Neutrophil (primary cell): Measurements from ENCODE around the gene SEC61A2.

Experiments used
- H3K27ac ChIP-seq: fragments of 200-600 bp; sonication (generic); 2 replicates; pipeline ENCODE4 v1.5.1; 2016; ENCODE audit warnings: mild to moderate bottlenecking, moderate library complexity
- H3K27me3 ChIP-seq: fragments of 200-600 bp; sonication (generic); 2 replicates; pipeline ENCODE4 v1.6.0; 2016; ENCODE audit warnings: mild to moderate bottlenecking
- H3K36me3 ChIP-seq: fragments of 200-600 bp; sonication (generic); 2 replicates; pipeline ENCODE4 v1.5.1; 2017
- H3K4me1 ChIP-seq, 2 experiments: fragments of 200-600 bp in 1 of 2; sonication (generic) in 1 of 2; 1 replicate in 1 of 2; 2 replicates in 1 of 2; pipeline versions ENCODE4 v1.5.1 to v1.6.1; 2013 to 2016; ENCODE audit warnings: low read depth in 1 of 2, low read length in 1 of 2, mild to moderate bottlenecking in 1 of 2, moderate library complexity in 1 of 2; ENCODE audit not compliant: control insufficient read depth in 1 of 2, insufficient read depth in 1 of 2
- H3K4me3 ChIP-seq, 2 experiments: fragments of 200-600 bp in 1 of 2; sonication (generic) in 1 of 2; 1 replicate in 1 of 2; 2 replicates in 1 of 2; pipeline ENCODE4 v1.5.1; 2013 to 2016; ENCODE audit warnings: low read depth in 1 of 2, low read length in 1 of 2, mild to moderate bottlenecking in 1 of 2, moderate library complexity in 1 of 2
- H3K9me3 ChIP-seq: fragments of 200-600 bp; sonication (generic); 2 replicates; pipeline ENCODE4 v1.5.1; 2016
- CTCF ChIP-seq: fragments of 200-600 bp; sonication (generic); IDR thresholded peaks from 2 replicates; pipeline ENCODE4 v1.5.1; 2016; ENCODE audit warnings: antibody characterized with exemption

Gene SEC61A2

GRCh38 chr10:12097791-12098190, 31.7 kb upstream of the SEC61A2 start:
- no peaks in the 10 kb centered on the region for H3K27me3 ChIP-seq
- peaks cover 85% of the 10 kb centered on the region for H3K36me3 ChIP-seq
- H3K27ac ChIP-seq: no peak overlapping the region
- no peak overlapping the region for H3K4me3 ChIP-seq
- TF ChIP-seq CTCF: no peak
- peaks cover 0 to 4% of the 10 kb centered on the region in 2 experiments for H3K4me1 ChIP-seq
- no peaks in the 10 kb centered on the region for H3K9me3 ChIP-seq

GRCh38 chr10:12098966-12099365, 30.5 kb upstream of the SEC61A2 start:
- no peak overlapping the region for H3K27ac ChIP-seq
- peaks cover 85% of the 10 kb centered on the region for H3K36me3 ChIP-seq

GRCh38 chr10:12103802-12104201, 25.7 kb upstream of the SEC61A2 start:
- no peaks in the 10 kb centered on the region for H3K27me3 ChIP-seq
- no peaks in the 10 kb centered on the region for H3K9me3 ChIP-seq
- H3K36me3 ChIP-seq: peaks cover 93% of the 10 kb centered on the region
- TF ChIP-seq CTCF: no peak
- H3K27ac ChIP-seq: no peak overlapping the region
- H3K4me1 ChIP-seq: peaks cover 0 to 4% of the 10 kb centered on the region in 2 experiments
- H3K4me3 ChIP-seq: no peak overlapping the region

More at GRCh38 chr10:12098966-12099365, 30.5 kb upstream of the SEC61A2 start:
- Histone ChIP-seq H3K4me1 (peaks cover 0 to 4% of the 10 kb centered on the region in 2 experiments), H3K27me3 (no peaks in the 10 kb centered on the region), H3K9me3 (no peaks in the 10 kb centered on the region), H3K4me3 (no peak overlapping the region)
- no peak for TF ChIP-seq CTCF

- H3K4me1 ChIP-seq: peaks cover 6 to 7% of the 10 kb centered on the region in 2 experiments
- no peak overlapping the region for H3K4me3 ChIP-seq
- TF ChIP-seq CTCF: no peak
- no peak overlapping the region for H3K27ac ChIP-seq
- peaks cover 94% of the 10 kb centered on the region for H3K36me3 ChIP-seq
- H3K27me3 ChIP-seq: no peaks in the 10 kb centered on the region
- no peaks in the 10 kb centered on the region for H3K9me3 ChIP-seq
Measured at GRCh38 chr10:12107781-12108180, 21.7 kb upstream of the SEC61A2 start.

GRCh38 chr10:12109286-12109685, 20.2 kb upstream of the SEC61A2 start:
- no peak overlapping the region for H3K4me3 ChIP-seq
- H3K27ac ChIP-seq: no peak overlapping the region
- H3K9me3 ChIP-seq: no peaks in the 10 kb centered on the region
- H3K4me1 ChIP-seq: peaks cover 8 to 14% of the 10 kb centered on the region in 2 experiments
- H3K27me3 ChIP-seq: no peaks in the 10 kb centered on the region
- TF ChIP-seq CTCF: no peak
- peaks cover 94% of the 10 kb centered on the region for H3K36me3 ChIP-seq

- Histone ChIP-seq H3K27ac (no peak overlapping the region), H3K4me3 (no peak overlapping the region), H3K9me3 (no peaks in the 10 kb centered on the region), H3K4me1 (peaks cover 8 to 14% of the 10 kb centered on the region in 2 experiments), H3K36me3 (peaks cover 91% of the 10 kb centered on the region), H3K27me3 (no peaks in the 10 kb centered on the region)
- TF ChIP-seq CTCF: no peak
Measured at GRCh38 chr10:12111528-12111927, 17.9 kb upstream of the SEC61A2 start.
